Neutrophil (primary cell): ENCODE results near the gene RDX.

Experiments
- H3K27ac ChIP-seq: fragments of 200-600 bp; sonication (generic); 2 replicates; pipeline ENCODE4 v1.5.1; 2016; ENCODE audit warnings: mild to moderate bottlenecking, moderate library complexity
- H3K27me3 ChIP-seq: fragments of 200-600 bp; sonication (generic); 2 replicates; pipeline ENCODE4 v1.6.0; 2016; ENCODE audit warnings: mild to moderate bottlenecking
- H3K36me3 ChIP-seq: fragments of 200-600 bp; sonication (generic); 2 replicates; pipeline ENCODE4 v1.5.1; 2017
- H3K4me1 ChIP-seq, 2 experiments: fragments of 200-600 bp in 1 of 2; sonication (generic) in 1 of 2; 1 replicate in 1 of 2; 2 replicates in 1 of 2; pipeline versions ENCODE4 v1.5.1 to v1.6.1; 2013 to 2016; ENCODE audit warnings: low read depth in 1 of 2, low read length in 1 of 2, mild to moderate bottlenecking in 1 of 2, moderate library complexity in 1 of 2; ENCODE audit not compliant: control insufficient read depth in 1 of 2, insufficient read depth in 1 of 2
- H3K4me3 ChIP-seq, 2 experiments: fragments of 200-600 bp in 1 of 2; sonication (generic) in 1 of 2; 1 replicate in 1 of 2; 2 replicates in 1 of 2; pipeline ENCODE4 v1.5.1; 2013 to 2016; ENCODE audit warnings: low read depth in 1 of 2, low read length in 1 of 2, mild to moderate bottlenecking in 1 of 2, moderate library complexity in 1 of 2
- H3K9me3 ChIP-seq: fragments of 200-600 bp; sonication (generic); 2 replicates; pipeline ENCODE4 v1.5.1; 2016
- TF ChIP-seq, protein P1 (sequence below): fragments of 200-600 bp; sonication (generic); IDR thresholded peaks from 2 replicates; pipeline ENCODE4 v1.5.1; 2016; ENCODE audit warnings: antibody characterized with exemption

Gene RDX

GRCh38 chr11:110172468-110173065 is 123.8 kb downstream of the RDX start:
- Histone ChIP-seq H3K4me3 (no peak overlapping the region), H3K36me3 (no peaks in the 10 kb centered on the region), H3K27ac (no peak overlapping the region), H3K27me3 (peaks cover 3% of the 10 kb centered on the region), H3K4me1 (peaks cover 4 to 7% of the 10 kb centered on the region in 2 experiments), H3K9me3 (no peaks in the 10 kb centered on the region)
- TF ChIP-seq, protein P1, sequence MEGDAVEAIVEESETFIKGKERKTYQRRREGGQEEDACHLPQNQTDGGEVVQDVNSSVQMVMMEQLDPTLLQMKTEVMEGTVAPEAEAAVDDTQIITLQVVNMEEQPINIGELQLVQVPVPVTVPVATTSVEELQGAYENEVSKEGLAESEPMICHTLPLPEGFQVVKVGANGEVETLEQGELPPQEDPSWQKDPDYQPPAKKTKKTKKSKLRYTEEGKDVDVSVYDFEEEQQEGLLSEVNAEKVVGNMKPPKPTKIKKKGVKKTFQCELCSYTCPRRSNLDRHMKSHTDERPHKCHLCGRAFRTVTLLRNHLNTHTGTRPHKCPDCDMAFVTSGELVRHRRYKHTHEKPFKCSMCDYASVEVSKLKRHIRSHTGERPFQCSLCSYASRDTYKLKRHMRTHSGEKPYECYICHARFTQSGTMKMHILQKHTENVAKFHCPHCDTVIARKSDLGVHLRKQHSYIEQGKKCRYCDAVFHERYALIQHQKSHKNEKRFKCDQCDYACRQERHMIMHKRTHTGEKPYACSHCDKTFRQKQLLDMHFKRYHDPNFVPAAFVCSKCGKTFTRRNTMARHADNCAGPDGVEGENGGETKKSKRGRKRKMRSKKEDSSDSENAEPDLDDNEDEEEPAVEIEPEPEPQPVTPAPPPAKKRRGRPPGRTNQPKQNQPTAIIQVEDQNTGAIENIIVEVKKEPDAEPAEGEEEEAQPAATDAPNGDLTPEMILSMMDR, result no peak

DNA sequence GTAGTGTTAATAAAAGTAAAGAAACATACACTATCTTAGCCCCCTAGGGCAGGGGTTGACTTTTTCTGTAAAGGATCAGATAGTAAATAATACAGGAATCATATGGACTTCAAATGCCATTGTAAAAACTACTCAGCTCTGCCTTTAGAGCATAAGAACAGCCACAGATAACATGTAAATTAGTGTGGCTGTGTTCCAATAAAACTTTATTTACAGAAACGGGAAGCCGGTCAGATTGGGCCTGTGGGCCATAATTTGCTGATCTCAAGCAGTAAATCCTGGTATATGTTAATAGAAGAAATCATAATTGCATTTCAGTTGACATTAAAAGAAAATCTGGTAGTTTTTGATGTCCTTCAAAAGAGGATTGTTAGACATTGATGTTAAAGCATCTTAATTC is 126.7 kb downstream of the RDX start:
- Histone ChIP-seq H3K36me3 (peaks cover 12% of the 10 kb centered on the region), H3K27ac (no peak overlapping the region), H3K4me3 (no peak overlapping the region), H3K4me1 (peaks cover 4 to 7% of the 10 kb centered on the region in 2 experiments), H3K27me3 (peaks cover 1% of the 10 kb centered on the region), H3K9me3 (no peaks in the 10 kb centered on the region)
- TF ChIP-seq, protein P1, result no peak

- TF ChIP-seq, protein P1, result no peak
- Histone ChIP-seq H3K9me3 (no peaks in the 10 kb centered on the region), H3K4me1 (no peaks in the 10 kb centered on the region), H3K27ac (no peak overlapping the region), H3K27me3 (no peaks in the 10 kb centered on the region), H3K4me3 (no peak overlapping the region), H3K36me3 (peaks cover 25% of the 10 kb centered on the region)
These were observed 128.2 kb downstream of the RDX start for GRCh38 chr11:110168033-110168803.

DNA sequence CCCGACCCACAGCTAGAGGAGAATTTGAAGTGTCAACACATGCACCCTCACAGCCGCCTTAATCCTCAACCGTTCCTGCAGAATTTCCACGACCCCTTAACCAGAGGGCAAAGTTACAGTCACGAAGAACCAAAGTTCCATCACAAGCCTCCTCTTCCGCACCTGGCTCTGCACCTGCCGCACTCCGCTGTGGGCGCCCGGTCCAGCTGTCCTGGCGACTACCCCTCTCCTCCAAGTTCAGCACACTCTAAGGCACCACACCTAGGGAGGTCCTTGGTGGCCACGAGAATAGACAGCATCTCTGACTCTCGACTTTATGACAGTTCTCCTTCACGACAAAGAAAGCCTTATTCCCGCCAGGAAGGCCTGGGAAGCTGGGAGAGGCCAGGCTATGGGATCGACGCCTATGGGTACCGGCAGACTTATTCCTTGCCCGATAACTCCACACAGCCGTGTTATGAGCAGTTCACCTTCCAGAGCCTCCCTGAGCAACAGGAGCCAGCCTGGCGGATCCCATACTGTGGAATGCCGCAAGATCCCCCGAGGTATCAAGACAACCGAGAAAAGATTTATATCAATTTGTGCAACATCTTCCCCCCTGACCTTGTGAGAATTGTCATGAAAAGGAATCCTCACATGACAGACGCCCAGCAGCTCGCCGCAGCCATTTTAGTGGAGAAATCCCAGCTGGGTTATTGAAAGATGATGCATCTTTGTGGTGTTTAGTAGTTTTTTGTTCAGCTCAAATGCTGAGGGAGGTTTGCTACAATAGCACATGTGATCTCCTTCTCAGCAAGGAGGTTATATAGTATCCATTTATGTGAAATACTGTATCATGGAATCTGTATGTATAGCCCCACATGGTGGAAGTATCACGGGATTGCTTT is 131.1 kb downstream of the RDX start:
- Histone ChIP-seq H3K9me3 (no peaks in the 10 kb centered on the region), H3K36me3 (peaks cover 42% of the 10 kb centered on the region), H3K4me3 (no peak overlapping the region), H3K4me1 (peaks cover 0 to 4% of the 10 kb centered on the region in 2 experiments), H3K27me3 (no peaks in the 10 kb centered on the region), H3K27ac (no peak overlapping the region)
- TF ChIP-seq, protein P1, result no peak

GRCh38 chr11:110162216-110162615 is 134.2 kb downstream of the RDX start:
- no peaks in the 10 kb centered on the region for H3K9me3 ChIP-seq
- H3K27me3 ChIP-seq, result no peaks in the 10 kb centered on the region
- TF ChIP-seq, protein P1, result no peak
- no peak overlapping the region for H3K4me3 ChIP-seq
- peaks cover 68% of the 10 kb centered on the region for H3K36me3 ChIP-seq
- no peak overlapping the region for H3K27ac ChIP-seq
- H3K4me1 ChIP-seq, result peaks cover 0 to 4% of the 10 kb centered on the region in 2 experiments
